ENCODE measurements around the gene PDE4B.

DNA sequence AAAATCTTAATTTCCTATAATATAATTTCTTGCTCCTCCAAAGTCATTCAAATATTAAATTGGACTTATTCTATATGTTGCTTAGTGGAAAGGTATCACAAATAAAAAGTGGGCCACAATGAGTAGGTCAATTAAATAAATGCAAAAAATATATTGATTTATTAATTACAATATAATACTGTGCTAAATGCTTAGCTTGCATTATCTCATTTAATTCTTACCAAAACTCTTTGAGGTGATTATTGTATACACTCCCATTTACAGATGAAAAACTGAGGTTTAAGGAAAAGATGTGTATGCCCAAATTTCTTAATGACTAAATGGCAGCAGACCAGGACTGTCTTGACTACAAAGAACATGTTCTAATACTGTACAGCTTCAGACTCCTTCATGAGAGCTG, 415.9 kb downstream of the PDE4B start:
- TF ChIP-seq POLR2A (IDR thresholded peaks at IDR 0.05): no peak
- TF ChIP-seq, protein P1, sequence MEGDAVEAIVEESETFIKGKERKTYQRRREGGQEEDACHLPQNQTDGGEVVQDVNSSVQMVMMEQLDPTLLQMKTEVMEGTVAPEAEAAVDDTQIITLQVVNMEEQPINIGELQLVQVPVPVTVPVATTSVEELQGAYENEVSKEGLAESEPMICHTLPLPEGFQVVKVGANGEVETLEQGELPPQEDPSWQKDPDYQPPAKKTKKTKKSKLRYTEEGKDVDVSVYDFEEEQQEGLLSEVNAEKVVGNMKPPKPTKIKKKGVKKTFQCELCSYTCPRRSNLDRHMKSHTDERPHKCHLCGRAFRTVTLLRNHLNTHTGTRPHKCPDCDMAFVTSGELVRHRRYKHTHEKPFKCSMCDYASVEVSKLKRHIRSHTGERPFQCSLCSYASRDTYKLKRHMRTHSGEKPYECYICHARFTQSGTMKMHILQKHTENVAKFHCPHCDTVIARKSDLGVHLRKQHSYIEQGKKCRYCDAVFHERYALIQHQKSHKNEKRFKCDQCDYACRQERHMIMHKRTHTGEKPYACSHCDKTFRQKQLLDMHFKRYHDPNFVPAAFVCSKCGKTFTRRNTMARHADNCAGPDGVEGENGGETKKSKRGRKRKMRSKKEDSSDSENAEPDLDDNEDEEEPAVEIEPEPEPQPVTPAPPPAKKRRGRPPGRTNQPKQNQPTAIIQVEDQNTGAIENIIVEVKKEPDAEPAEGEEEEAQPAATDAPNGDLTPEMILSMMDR (IDR thresholded peaks at IDR 0.05): no peak

Measured in esophagus squamous epithelium (tissue), 4 donors.